ENCODE results near the gene TCOF1.

DNA sequence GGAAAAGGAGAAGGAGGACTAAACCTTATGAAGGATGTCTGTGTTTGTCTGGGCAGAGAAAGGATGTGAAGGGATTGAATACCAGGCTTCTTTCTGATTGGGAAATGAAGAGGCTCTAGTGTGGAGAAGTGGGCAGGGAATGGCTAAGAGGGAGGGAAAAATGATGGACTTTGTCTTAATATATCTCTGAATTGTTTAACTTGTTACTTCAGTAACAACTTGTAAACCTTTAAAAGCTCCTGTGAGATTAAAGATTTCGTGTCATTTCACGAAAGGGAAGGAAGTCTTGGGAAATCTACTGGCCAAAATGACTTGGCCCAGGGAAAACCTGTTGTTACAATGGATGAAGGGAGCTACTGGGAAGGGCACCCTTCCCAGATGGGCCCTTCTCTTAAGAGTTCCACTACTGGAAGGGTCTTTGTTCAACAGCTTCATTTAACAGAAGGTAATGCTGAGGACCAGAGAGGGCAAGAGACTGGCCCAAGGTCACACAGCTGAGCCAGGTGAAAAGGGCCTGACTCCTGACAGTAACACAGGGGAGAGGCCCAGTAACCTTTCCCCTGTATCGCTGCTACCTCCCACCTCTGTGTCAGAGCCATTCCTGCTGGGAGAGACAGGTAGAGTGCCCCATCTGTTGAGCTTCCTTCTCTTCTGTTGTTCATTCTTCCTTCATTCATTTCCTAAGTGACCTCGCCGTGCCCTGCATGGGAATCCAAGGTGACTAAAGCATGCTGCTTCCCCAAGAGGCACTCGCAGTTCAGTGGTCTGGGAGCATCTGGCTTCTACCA is 5.1 kb upstream of the TCOF1 start:
- TF ChIP-seq, protein P1, sequence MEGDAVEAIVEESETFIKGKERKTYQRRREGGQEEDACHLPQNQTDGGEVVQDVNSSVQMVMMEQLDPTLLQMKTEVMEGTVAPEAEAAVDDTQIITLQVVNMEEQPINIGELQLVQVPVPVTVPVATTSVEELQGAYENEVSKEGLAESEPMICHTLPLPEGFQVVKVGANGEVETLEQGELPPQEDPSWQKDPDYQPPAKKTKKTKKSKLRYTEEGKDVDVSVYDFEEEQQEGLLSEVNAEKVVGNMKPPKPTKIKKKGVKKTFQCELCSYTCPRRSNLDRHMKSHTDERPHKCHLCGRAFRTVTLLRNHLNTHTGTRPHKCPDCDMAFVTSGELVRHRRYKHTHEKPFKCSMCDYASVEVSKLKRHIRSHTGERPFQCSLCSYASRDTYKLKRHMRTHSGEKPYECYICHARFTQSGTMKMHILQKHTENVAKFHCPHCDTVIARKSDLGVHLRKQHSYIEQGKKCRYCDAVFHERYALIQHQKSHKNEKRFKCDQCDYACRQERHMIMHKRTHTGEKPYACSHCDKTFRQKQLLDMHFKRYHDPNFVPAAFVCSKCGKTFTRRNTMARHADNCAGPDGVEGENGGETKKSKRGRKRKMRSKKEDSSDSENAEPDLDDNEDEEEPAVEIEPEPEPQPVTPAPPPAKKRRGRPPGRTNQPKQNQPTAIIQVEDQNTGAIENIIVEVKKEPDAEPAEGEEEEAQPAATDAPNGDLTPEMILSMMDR (IDR thresholded peaks at IDR 0.05; ENCODE audit: insufficient read depth, low read depth, low read length) = no peak
- no peak for TF ChIP-seq EZH2 (IDR thresholded peaks at IDR 0.05; ENCODE audit: insufficient read depth, low read length)
